Mucosa of descending colon (tissue), 3 donors: ENCODE results near the gene KCTD17. TPM values are rescaled to one million over a fixed set of nuclear protein-coding genes. Genes with fewer than 3 reads are reported as not detected.

Experiments
- ATAC-seq: fragments of 200-7000 bp; cut with Tn5 transposase; one replicate; pipeline ENCODE4 v1.9.1; 2020; ENCODE audit warnings: mild to moderate bottlenecking, moderate library complexity
- DNase-seq, 3 donors: peaks; one replicate each; pipeline ENCODE4 v3.0.0-alpha.2; 2020
- H3K36me3 ChIP-seq: fragments of 200-600 bp; one replicate; pipeline ENCODE4 v1.8.0; 2021; ENCODE audit warnings: low read depth, mild to moderate bottlenecking
- H3K4me1 ChIP-seq: fragments of 200-600 bp; one replicate; pipeline ENCODE4 v1.8.0; 2021; ENCODE audit warnings: low read depth, mild to moderate bottlenecking
- H3K4me3 ChIP-seq: fragments of 200-600 bp; one replicate; pipeline ENCODE4 v1.8.0; 2021; ENCODE audit warnings: mild to moderate bottlenecking
- H3K9me3 ChIP-seq: fragments of 200-600 bp; one replicate; pipeline ENCODE4 v1.8.0; 2021; ENCODE audit warnings: mild to moderate bottlenecking
- CTCF ChIP-seq: fragments of 200-600 bp; IDR thresholded peaks from one replicate; pipeline ENCODE4 v1.8.0; 2022; ENCODE audit warnings: antibody characterized with exemption, mild to moderate bottlenecking
- intact Hi-C, 2 donors: fragments of 100-400 bp; cut with DNase I in 1 of 2; cut with micrococcal nuclease in 1 of 2; formaldehyde crosslinking; loops; one replicate each; pipeline versions ENCODE4 v1.11.0 to v1.11.1; 2022; cut with DNase I, micrococcal nuclease
- total RNA-seq, 3 donors: library from RNA; stranded (reverse); fragmentation: NEBNext Ultra II Directional in 2 of 3; extraction: Animal tissue kit (Norgen Biotek cat#: 25700) in 2 of 3; gene quantifications; one replicate each; pipeline versions ENCODE4 v1.2.1 to v1.2.4, GENCODE V29; 2021 to 2023
- donor health status: DM: no; HTN: no; CAD: no; lungs with moderate emphysema.
- donor health status: DM: no; HTN: no; CAD: no.
- donor health status: DM: no; HTN: yes; CAD: no.

Gene KCTD17
- total RNA-seq, 3 donors from 2014 or later, result 24.9 to 40.1 (median 31.3) TPM

GRCh38 chr22:37061611-37062375 is 10.3 kb downstream of the KCTD17 start:
- no peaks in the 10 kb centered on the region for H3K9me3 ChIP-seq
- intact Hi-C loops, result no loop called here
- no peak for TF ChIP-seq CTCF
- peaks cover 6% of the 10 kb centered on the region for H3K4me1 ChIP-seq
- no peak for ATAC-seq
- no peak for DNase-seq
- no peak overlapping the region for H3K4me3 ChIP-seq
- H3K36me3 ChIP-seq, result no peaks in the 10 kb centered on the region

- no peaks in the 10 kb centered on the region for H3K36me3 ChIP-seq
- ATAC-seq (no peak), DNase-seq (no peak)
- peaks cover 6% of the 10 kb centered on the region for H3K4me1 ChIP-seq
- no peak for TF ChIP-seq CTCF
- intact Hi-C loops, result no loop called here
- H3K4me3 ChIP-seq, result no peak overlapping the region
- H3K9me3 ChIP-seq, result no peaks in the 10 kb centered on the region
These were observed 10.8 kb downstream of the KCTD17 start for GRCh38 chr22:37062376-37062675.

- no peak for DNase-seq
- intact Hi-C loops, result no loop called here
- no peaks in the 10 kb centered on the region for H3K36me3 ChIP-seq
These were observed 11.3 kb downstream of the KCTD17 start for GRCh38 chr22:37062702-37063381.

GRCh38 chr22:37063431-37064420 is 12.2 kb downstream of the KCTD17 start:
- intact Hi-C loops, result no loop called here
- ATAC-seq, result peak; percentile 62
- Histone ChIP-seq H3K9me3 (no peaks in the 10 kb centered on the region), H3K36me3 (no peaks in the 10 kb centered on the region), H3K4me1 (peaks cover 8% of the 10 kb centered on the region), H3K4me3 (no peak overlapping the region)
- DNase-seq, result peak in 2 of 3 donors; percentile 53 to 67
- TF ChIP-seq CTCF, result no peak

More at GRCh38 chr22:37062702-37063381, 11.3 kb downstream of the KCTD17 start:
- Histone ChIP-seq H3K4me3 (no peak overlapping the region), H3K9me3 (no peaks in the 10 kb centered on the region), H3K4me1 (peaks cover 6% of the 10 kb centered on the region)
- TF ChIP-seq CTCF, result no peak
- no peak for ATAC-seq

GRCh38 chr22:37064553-37064952 is 13.0 kb downstream of the KCTD17 start:
- no peak for DNase-seq
- no peak for ATAC-seq
- intact Hi-C loops, result no loop called here
- peaks cover 12% of the 10 kb centered on the region for H3K4me1 ChIP-seq
- H3K9me3 ChIP-seq, result no peaks in the 10 kb centered on the region
- no peaks in the 10 kb centered on the region for H3K36me3 ChIP-seq
- no peak overlapping the region for H3K4me3 ChIP-seq
- no peak for TF ChIP-seq CTCF
